Activated CD4-positive, alpha-beta T cell treated with anti-CD3 and anti-CD28 coated beads, Interleukin-2, amount 10 ng/mL, durations not matched to agents 7 days and 5 days (primary cell): ENCODE measurements around the gene CMTM8. TPM values are rescaled to one million over a fixed set of nuclear protein-coding genes. Genes with fewer than 3 reads are reported as not detected.

ENCODE experiments used
- CTCF ChIA-PET: fragments of 350-600 bp; sonication (Branson Sonifier 250); formaldehyde crosslinking; loops from one replicate; lab custom pipeline; 2021; ENCODE audit warnings: antibody characterized with exemption; lab: Charles Lee
- POLR2A ChIA-PET: fragments of 350-600 bp; sonication (Branson Sonifier 250); formaldehyde crosslinking; loops from one replicate; lab custom pipeline; 2021; ENCODE audit warnings: antibody characterized with exemption; lab: Charles Lee
- DNase-seq: peaks from one replicate; pipeline ENCODE4 v3.0.0-alpha.2; 2020
- H3K27ac Mint-ChIP-seq: one replicate; pipeline ENCODE4 v1.8.0; 2021; ENCODE audit warnings: mild to moderate bottlenecking, moderate library complexity, mixed read lengths
- H3K27me3 Mint-ChIP-seq: one replicate; pipeline ENCODE4 v1.8.0; 2021; ENCODE audit warnings: mixed read lengths
- H3K36me3 Mint-ChIP-seq: one replicate; pipeline ENCODE4 v1.8.0; 2021; ENCODE audit warnings: low read depth, mixed read lengths
- H3K4me1 Mint-ChIP-seq: one replicate; pipeline ENCODE4 v1.8.0; 2021; ENCODE audit warnings: mixed read lengths
- H3K4me3 Mint-ChIP-seq: one replicate; pipeline ENCODE4 v1.8.0; 2021; ENCODE audit warnings: mild to moderate bottlenecking, moderate library complexity, mixed read lengths
- H3K9me3 Mint-ChIP-seq: one replicate; pipeline ENCODE4 v1.8.0; 2021; ENCODE audit warnings: mixed read lengths
- total RNA-seq, 2 experiments: library from RNA; stranded (reverse); gene quantifications; one replicate each; pipeline ENCODE4 v1.2.3, GENCODE V29; 2021

The CMTM8 gene
- total RNA-seq, 2 experiments from 2014 or later: 5.9 to 6.5 TPM

DNA sequence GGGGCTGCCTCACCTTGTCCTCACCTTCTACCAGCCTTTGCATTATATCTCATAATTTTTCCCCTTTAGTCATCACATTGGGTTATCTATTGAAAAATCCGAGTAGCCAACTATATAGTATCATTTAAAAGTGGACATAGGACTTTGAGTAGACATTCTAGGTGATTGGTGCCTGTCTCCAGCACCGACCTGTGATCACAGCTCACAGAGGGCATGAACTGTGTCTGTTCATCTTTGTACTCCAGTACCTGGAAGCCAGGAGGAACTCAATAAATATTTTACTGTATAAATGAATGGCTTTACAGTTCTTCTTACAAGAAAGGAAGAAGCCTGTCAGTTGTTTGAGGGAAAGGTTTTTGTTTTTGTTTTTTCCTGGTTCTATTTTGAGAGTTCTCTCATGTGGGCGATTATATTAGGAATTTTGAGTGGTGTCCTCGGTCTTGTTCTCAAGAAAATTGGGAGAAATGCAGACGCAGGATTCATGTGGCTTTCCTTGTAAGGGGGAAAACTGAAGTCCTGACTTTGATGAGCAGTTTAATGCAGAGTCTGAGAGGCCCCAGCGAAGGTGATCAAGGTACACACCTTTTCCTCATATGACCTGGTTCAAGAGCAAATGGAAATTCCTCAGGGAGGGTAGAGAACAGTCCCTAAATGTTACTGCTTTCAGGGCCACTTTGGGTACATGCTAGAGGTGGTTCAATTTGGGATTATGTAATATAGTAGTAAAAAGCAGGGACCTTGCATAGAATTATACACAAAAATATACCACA, 46.1 kb downstream of the CMTM8 start:
- POLR2A ChIA-PET: no interaction called here
- Mint-ChIP-seq H3K27me3 (no peaks in the 10 kb centered on the region), H3K4me3 (no peak overlapping the region), H3K36me3 (peaks cover 2% of the 10 kb centered on the region), H3K27ac (peak overlapping the region; percentile 38), H3K4me1 (peaks cover 35% of the 10 kb centered on the region), H3K9me3 (no peaks in the 10 kb centered on the region)
- no peak for DNase-seq
- CTCF ChIA-PET: interaction anchor here (0.7 to 1.7 kb wide), 2 partner anchors 11 to 1522 kb away, joined by 4 to 5 read pairs; no protein-coding TSS in a partner anchor

- H3K27ac Mint-ChIP-seq: peak overlapping the region; percentile 81
Measured at GRCh38 chr3:32285891-32286290, 47.4 kb downstream of the CMTM8 start.

DNA sequence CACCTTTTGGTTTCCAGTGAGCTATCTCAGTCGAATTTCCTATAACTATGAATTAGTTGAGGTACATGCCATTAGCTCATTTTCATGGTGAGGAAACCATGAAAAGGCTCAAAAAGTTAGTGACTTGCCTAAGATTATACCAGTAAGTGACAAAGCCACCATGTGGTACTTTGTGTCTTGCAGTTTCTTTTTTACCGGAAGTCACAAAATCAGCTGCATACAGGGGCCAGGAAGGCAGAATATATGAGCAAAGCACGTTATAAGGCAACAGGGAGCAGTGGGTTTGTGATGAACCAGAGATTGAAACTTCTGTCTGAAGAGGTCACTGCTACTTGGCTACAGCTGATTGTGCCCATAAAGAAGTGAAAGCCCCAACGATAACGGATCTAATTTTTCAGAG, 50.3 kb downstream of the CMTM8 start:
- H3K36me3 Mint-ChIP-seq: peaks cover 2% of the 10 kb centered on the region

More at GRCh38 chr3:32285891-32286290, 47.4 kb downstream of the CMTM8 start:
- peaks cover 35% of the 10 kb centered on the region for H3K4me1 Mint-ChIP-seq
- no peaks in the 10 kb centered on the region for H3K27me3 Mint-ChIP-seq
- H3K9me3 Mint-ChIP-seq: no peaks in the 10 kb centered on the region
- CTCF ChIA-PET: interaction anchor here (1.2 kb wide), 1 partner anchor 51 kb away, joined by 3 read pairs; no protein-coding TSS in a partner anchor
- peak; percentile 20 for DNase-seq
- POLR2A ChIA-PET: no interaction called here
- H3K36me3 Mint-ChIP-seq: peaks cover 2% of the 10 kb centered on the region
- H3K4me3 Mint-ChIP-seq: no peak overlapping the region

GRCh38 chr3:32290619-32291018, 52.1 kb downstream of the CMTM8 start:
- H3K4me1 Mint-ChIP-seq: peaks cover 28% of the 10 kb centered on the region
- H3K27me3 Mint-ChIP-seq: no peaks in the 10 kb centered on the region
- H3K4me3 Mint-ChIP-seq: no peak overlapping the region
- no peaks in the 10 kb centered on the region for H3K9me3 Mint-ChIP-seq
- no peak overlapping the region for H3K27ac Mint-ChIP-seq
- H3K36me3 Mint-ChIP-seq: peaks cover 2% of the 10 kb centered on the region
- DNase-seq: no peak
- CTCF ChIA-PET: no interaction called here
- POLR2A ChIA-PET: no interaction called here

More for the DNA sequence above, 50.3 kb downstream of the CMTM8 start:
- POLR2A ChIA-PET: interaction anchor here (0.6 to 0.7 kb wide), 2 partner anchors 15 to 19 kb away, joined by 3 read pairs; no protein-coding TSS in a partner anchor
- CTCF ChIA-PET: interaction anchor here (0.6 to 2.4 kb wide), 11 partner anchors 13 to 109 kb away, joined by 3 to 12 read pairs (median 4); no protein-coding TSS in a partner anchor
- Mint-ChIP-seq H3K4me3 (no peak overlapping the region), H3K27me3 (no peaks in the 10 kb centered on the region), H3K4me1 (peaks cover 35% of the 10 kb centered on the region), H3K27ac (peak overlapping the region; percentile 83), H3K9me3 (no peaks in the 10 kb centered on the region)
- peak; percentile 50 for DNase-seq

DNA sequence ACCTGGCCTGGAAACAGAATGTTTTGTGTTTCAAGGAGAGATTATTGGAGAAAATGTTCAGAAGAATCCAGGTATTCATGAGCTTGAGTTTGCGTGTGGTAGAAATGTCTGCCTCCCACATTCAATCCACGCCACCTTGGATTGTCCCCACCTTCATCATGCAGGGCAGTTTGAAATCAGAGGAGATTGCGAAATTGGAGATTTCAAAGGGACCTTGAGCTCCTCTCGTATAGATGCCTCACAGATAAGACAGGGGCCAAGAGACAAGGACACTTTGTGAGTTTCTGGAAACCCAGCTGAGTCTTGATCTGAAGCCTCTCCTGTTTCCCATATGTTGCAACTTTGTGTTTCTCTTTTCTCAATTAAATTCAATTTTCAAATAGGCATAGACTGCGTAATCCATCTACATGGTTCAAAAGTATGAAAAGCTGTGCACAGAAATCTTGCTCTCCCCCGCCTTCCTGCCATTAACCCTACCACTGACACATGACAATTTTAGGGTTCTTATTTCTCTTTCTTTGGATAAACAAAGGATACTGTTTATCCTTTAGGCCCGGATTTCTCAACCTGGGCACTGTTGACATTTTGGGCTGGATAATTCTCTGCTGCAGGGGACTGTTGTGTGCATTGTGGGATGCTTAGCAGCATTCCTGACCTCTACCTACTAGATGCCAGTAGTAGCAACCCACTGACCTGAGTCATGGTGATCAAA, 53.8 kb downstream of the CMTM8 start:
- H3K27me3 Mint-ChIP-seq: no peaks in the 10 kb centered on the region
- no peak overlapping the region for H3K27ac Mint-ChIP-seq

GRCh38 chr3:32293903-32294302, 55.4 kb downstream of the CMTM8 start:
- H3K4me1 Mint-ChIP-seq: peaks cover 30% of the 10 kb centered on the region
- no peaks in the 10 kb centered on the region for H3K9me3 Mint-ChIP-seq
- no peaks in the 10 kb centered on the region for H3K36me3 Mint-ChIP-seq
- no peak for DNase-seq
- no peak overlapping the region for H3K27ac Mint-ChIP-seq
- ChIA-PET CTCF (interaction anchor here (0.9 to 1.2 kb wide), 2 partner anchors 9 to 41 kb away, joined by 3 to 4 read pairs; no protein-coding TSS in a partner anchor), POLR2A (no interaction called here)
- no peak overlapping the region for H3K4me3 Mint-ChIP-seq
- H3K27me3 Mint-ChIP-seq: no peaks in the 10 kb centered on the region

More for the DNA sequence above, 53.8 kb downstream of the CMTM8 start:
- no peak for DNase-seq
- Mint-ChIP-seq H3K4me3 (no peak overlapping the region), H3K9me3 (no peaks in the 10 kb centered on the region), H3K4me1 (peaks cover 28% of the 10 kb centered on the region), H3K36me3 (peaks cover 2% of the 10 kb centered on the region)
- ChIA-PET POLR2A (no interaction called here), CTCF (interaction anchor here (0.7 to 1.8 kb wide), 5 partner anchors 11 to 79 kb away, joined by 3 to 5 read pairs (median 4); no protein-coding TSS in a partner anchor)

DNA sequence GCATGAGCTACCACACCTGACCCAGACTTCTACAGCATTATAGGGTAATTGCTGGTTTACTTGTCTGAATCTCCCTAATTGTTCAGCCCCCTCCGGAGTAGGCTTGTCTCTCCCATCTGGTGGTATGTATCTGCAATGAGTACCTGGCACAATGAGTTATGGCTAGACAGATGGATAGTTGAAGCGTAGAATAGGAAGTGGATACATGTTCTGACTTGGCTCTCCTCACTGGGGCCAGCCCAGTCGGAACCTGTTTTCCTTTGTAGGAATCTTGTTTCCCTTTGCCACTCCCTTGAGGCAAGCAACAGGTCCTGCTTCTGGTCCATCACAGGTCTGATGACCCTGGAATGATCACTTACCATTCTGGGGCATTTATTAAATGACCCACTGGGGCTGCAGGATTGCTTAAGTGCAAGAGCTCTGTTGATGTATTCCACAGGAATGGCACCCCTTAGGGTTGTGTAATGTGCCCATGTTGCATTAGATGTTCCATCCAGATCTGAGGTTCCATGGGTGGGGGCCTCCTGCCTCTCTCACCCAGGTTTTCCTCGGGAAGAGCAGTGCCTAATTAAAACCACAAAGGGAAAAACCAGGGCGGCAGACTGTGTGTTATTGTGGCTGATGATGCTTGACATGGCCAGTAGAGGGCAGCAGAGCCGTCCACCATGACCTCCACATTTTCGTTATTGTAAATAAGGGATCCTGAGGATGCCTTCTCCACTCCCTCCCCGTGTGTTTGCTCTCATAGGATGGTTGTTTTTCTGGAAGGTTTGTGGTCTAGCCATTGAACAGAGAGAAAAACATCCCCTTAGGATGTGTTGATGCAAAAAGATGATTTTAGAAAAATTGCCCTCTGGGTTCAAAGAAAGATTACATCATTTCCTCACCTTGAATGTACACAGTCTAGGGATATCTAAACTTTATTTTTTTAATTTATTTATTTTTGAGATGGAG, 58.0 kb downstream of the CMTM8 start:
- H3K27me3 Mint-ChIP-seq: no peaks in the 10 kb centered on the region
- H3K9me3 Mint-ChIP-seq: peaks cover 3% of the 10 kb centered on the region
- H3K4me1 Mint-ChIP-seq: peaks cover 39% of the 10 kb centered on the region
- ChIA-PET POLR2A (no interaction called here), CTCF (interaction anchor here (0.7 to 1.6 kb wide), 6 partner anchors 10 to 184 kb away, joined by 3 to 6 read pairs (median 3); no protein-coding TSS in a partner anchor)
- no peak overlapping the region for H3K4me3 Mint-ChIP-seq
- H3K36me3 Mint-ChIP-seq: peaks cover 4% of the 10 kb centered on the region
- H3K27ac Mint-ChIP-seq: peak overlapping the region; percentile 85
- peak; percentile 72 for DNase-seq

- H3K4me1 Mint-ChIP-seq: peaks cover 47% of the 10 kb centered on the region
- peaks cover 3% of the 10 kb centered on the region for H3K9me3 Mint-ChIP-seq
- H3K36me3 Mint-ChIP-seq: peaks cover 7% of the 10 kb centered on the region
- ChIA-PET CTCF (interaction anchor here (0.6 to 1.6 kb wide), 5 partner anchors 9 to 57 kb away, joined by 3 to 6 read pairs (median 4); no protein-coding TSS in a partner anchor), POLR2A (no interaction called here)
- H3K27me3 Mint-ChIP-seq: no peaks in the 10 kb centered on the region
- peak; percentile 31 for DNase-seq
- peak overlapping the region; percentile 88 for H3K27ac Mint-ChIP-seq
- no peak overlapping the region for H3K4me3 Mint-ChIP-seq
Measured at GRCh38 chr3:32297366-32297765, 58.9 kb downstream of the CMTM8 start.

- Mint-ChIP-seq H3K36me3 (peaks cover 26% of the 10 kb centered on the region), H3K27ac (peak overlapping the region; percentile 98), H3K9me3 (peaks cover 13% of the 10 kb centered on the region), H3K4me3 (no peak overlapping the region), H3K27me3 (no peaks in the 10 kb centered on the region), H3K4me1 (peaks cover 75% of the 10 kb centered on the region)
- POLR2A ChIA-PET: interaction anchor here (0.6 kb wide), 1 partner anchor 837 kb away, joined by 8 read pairs; no protein-coding TSS in a partner anchor
- CTCF ChIA-PET: interaction anchor here (0.6 to 1.8 kb wide), 3 partner anchors 35 to 1684 kb away, joined by 3 to 9 read pairs (median 4); no protein-coding TSS in a partner anchor
- DNase-seq: no peak
Measured at GRCh38 chr3:32301426-32301825, 62.9 kb downstream of the CMTM8 start.

GRCh38 chr3:32302601-32303398, 64.3 kb downstream of the CMTM8 start:
- peaks cover 20% of the 10 kb centered on the region for H3K9me3 Mint-ChIP-seq
- peaks cover 32% of the 10 kb centered on the region for H3K36me3 Mint-ChIP-seq
- DNase-seq: no peak
- ChIA-PET POLR2A (interaction anchor here (0.7 to 0.8 kb wide), 3 partner anchors 14 to 770 kb away, joined by 3 to 12 read pairs (median 3); partner anchors contain the start of gene STT3B), CTCF (interaction anchor here (1.0 to 1.8 kb wide), 6 partner anchors 9 to 165 kb away, joined by 3 to 9 read pairs (median 3); no protein-coding TSS in a partner anchor)
- peak overlapping the region; percentile 40 for H3K4me3 Mint-ChIP-seq
- H3K27me3 Mint-ChIP-seq: no peaks in the 10 kb centered on the region
- H3K4me1 Mint-ChIP-seq: peaks cover 69% of the 10 kb centered on the region
- peak overlapping the region; percentile 98 for H3K27ac Mint-ChIP-seq

GRCh38 chr3:32303399-32303747, 64.9 kb downstream of the CMTM8 start:
- no peaks in the 10 kb centered on the region for H3K27me3 Mint-ChIP-seq
- ChIA-PET CTCF (interaction anchor here (1.0 to 1.8 kb wide), 5 partner anchors 9 to 164 kb away, joined by 3 to 5 read pairs (median 3); no protein-coding TSS in a partner anchor), POLR2A (interaction anchor here (0.7 to 0.8 kb wide), 2 partner anchors 14 to 771 kb away, joined by 3 read pairs; partner anchors contain the start of gene STT3B)
- H3K4me1 Mint-ChIP-seq: peaks cover 66% of the 10 kb centered on the region
- peak overlapping the region; percentile 98 for H3K27ac Mint-ChIP-seq
- peak overlapping the region; percentile 40 for H3K4me3 Mint-ChIP-seq
- H3K36me3 Mint-ChIP-seq: peaks cover 32% of the 10 kb centered on the region
- peaks cover 20% of the 10 kb centered on the region for H3K9me3 Mint-ChIP-seq
- DNase-seq: peak; percentile 63
